ENCODE results near the gene TMC1.

TMC1 gene

DNA sequence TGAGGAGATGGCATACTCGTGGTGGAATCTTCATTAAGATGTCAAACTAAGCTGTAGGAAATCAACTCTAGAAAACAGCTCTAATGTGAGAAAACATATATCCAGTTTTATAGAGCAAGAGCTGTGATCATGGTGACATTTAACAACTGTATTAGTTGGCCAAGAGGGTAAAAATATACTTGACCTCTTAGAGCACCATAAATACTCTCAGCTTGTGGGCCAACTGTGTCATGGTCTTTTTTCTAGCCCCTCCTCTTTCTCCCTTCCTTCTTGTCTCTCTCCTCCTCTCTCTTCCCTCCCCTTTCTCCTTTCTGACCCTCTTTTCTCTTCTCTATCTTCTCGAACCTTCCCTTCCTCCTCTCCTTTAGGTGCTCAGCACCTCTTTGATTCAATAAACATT is 54.7 kb downstream of the TMC1 start:
- no peak overlapping the region for H3K4me3 ChIP-seq (ENCODE audit: low read depth, low read length)
- DNase-seq (ENCODE audit: low read depth): no peak
- TF ChIP-seq, protein P1, sequence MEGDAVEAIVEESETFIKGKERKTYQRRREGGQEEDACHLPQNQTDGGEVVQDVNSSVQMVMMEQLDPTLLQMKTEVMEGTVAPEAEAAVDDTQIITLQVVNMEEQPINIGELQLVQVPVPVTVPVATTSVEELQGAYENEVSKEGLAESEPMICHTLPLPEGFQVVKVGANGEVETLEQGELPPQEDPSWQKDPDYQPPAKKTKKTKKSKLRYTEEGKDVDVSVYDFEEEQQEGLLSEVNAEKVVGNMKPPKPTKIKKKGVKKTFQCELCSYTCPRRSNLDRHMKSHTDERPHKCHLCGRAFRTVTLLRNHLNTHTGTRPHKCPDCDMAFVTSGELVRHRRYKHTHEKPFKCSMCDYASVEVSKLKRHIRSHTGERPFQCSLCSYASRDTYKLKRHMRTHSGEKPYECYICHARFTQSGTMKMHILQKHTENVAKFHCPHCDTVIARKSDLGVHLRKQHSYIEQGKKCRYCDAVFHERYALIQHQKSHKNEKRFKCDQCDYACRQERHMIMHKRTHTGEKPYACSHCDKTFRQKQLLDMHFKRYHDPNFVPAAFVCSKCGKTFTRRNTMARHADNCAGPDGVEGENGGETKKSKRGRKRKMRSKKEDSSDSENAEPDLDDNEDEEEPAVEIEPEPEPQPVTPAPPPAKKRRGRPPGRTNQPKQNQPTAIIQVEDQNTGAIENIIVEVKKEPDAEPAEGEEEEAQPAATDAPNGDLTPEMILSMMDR (IDR thresholded peaks at IDR 0.05; ENCODE audit: low read depth, low read length): no peak
- TF ChIP-seq, protein P2, sequence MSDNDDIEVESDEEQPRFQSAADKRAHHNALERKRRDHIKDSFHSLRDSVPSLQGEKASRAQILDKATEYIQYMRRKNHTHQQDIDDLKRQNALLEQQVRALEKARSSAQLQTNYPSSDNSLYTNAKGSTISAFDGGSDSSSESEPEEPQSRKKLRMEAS (IDR thresholded peaks at IDR 0.05; ENCODE audit: low read depth, low read length): no peak
- TF ChIP-seq POLR2A (IDR thresholded peaks at IDR 0.05; ENCODE audit: extremely low read depth, insufficient read length) (no peak), MYC (IDR thresholded peaks at IDR 0.05; ENCODE audit: low read depth, low read length) (no peak)

DNA sequence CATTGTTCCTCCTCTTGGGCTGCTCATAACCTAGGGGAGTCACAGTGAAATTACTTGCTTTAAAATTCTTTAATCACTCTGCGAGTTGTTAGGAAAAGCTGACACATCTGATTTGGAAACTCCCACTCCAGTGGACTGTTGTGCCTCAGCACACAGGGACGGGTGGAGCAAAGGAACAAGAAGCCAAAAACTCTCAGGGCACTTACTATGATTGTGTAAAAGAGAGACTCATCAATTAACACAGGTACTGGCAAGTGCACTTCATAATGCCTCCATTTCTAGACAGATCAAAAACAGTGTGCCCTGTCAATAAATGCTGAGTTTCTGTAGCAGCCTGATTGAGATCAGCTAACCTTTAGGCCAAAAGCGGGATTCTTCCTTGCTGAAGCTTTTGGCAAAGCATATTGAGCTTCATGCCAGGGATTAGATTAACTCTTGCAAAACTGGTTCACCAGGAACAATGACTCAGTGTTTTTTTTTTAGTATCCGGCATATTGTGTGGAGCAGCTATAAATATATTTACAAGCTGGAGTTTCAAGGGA is 55.9 kb downstream of the TMC1 start:
- no peak overlapping the region for H3K4me3 ChIP-seq (ENCODE audit: low read depth, low read length)
- TF ChIP-seq POLR2A (IDR thresholded peaks at IDR 0.05; ENCODE audit: extremely low read depth, insufficient read length) (no peak), MYC (IDR thresholded peaks at IDR 0.05; ENCODE audit: low read depth, low read length) (no peak)
- TF ChIP-seq, protein P2 (IDR thresholded peaks at IDR 0.05; ENCODE audit: low read depth, low read length): no peak
- TF ChIP-seq, protein P1 (IDR thresholded peaks at IDR 0.05; ENCODE audit: low read depth, low read length): no peak
- peak; percentile 52 for DNase-seq (ENCODE audit: low read depth)

DNA sequence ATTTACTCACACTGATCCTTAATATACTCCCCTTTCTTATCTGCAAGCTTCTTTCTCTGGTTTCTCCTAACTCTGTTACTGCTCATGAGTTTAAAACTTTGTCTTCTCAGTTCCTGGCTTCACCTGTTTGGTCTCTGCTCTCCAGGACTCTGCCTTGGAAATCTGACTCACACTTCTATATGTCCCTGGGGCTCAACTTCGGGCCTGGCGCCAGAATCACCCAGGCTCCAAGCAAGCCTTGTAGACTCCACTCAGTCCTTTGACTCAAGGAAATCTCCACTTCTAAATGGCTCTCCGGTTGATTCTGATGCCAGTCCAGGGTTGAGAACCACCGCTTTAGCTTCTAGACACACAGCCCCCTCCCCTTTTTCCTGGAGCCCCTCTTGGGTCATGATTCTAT is 57.8 kb downstream of the TMC1 start:
- TF ChIP-seq, protein P2 (IDR thresholded peaks at IDR 0.05; ENCODE audit: low read depth, low read length): no peak
- TF ChIP-seq, protein P1 (IDR thresholded peaks at IDR 0.05; ENCODE audit: low read depth, low read length): no peak
- TF ChIP-seq POLR2A (IDR thresholded peaks at IDR 0.05; ENCODE audit: extremely low read depth, insufficient read length) (no peak), MYC (IDR thresholded peaks at IDR 0.05; ENCODE audit: low read depth, low read length) (no peak)
- H3K4me3 ChIP-seq (ENCODE audit: low read depth, low read length): no peak overlapping the region
- no peak for DNase-seq (ENCODE audit: low read depth)

DNA sequence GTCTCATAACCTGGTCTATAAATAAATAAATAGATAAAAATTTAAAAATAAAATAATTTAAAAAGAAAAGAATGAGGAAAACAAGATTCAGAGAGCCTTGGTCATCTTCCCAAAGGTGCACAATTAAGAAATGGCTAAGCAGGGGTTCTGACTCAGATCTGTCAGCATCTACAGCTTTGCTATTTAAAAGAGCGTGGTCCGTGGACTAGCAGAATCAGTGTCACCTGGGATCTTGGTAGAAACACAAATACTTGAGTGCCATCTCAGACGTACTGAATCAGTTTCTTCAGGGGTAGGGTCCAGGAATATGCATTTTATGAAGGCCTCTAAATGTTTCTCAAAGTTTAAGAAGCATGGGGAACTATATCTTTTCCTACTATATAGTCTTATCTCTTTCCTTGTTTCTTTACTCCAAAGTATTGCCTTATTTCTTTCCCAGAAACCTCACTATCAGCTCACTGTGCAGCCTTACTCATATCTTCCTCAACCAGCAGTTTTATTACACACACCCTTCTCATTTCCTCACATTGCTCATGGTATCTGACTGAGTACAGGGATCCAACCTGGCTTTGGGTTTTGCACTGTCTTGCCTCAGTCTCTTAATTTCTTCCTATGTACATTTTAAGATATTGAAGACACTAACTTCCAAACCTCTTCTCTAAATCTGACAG is 58.6 kb downstream of the TMC1 start:
- no peak overlapping the region for H3K4me3 ChIP-seq (ENCODE audit: low read depth, low read length)
- TF ChIP-seq, protein P2 (IDR thresholded peaks at IDR 0.05; ENCODE audit: low read depth, low read length): no peak
- TF ChIP-seq POLR2A (IDR thresholded peaks at IDR 0.05; ENCODE audit: extremely low read depth, insufficient read length): no peak
- TF ChIP-seq MYC (IDR thresholded peaks at IDR 0.05; ENCODE audit: low read depth, low read length): no peak
- TF ChIP-seq, protein P1 (IDR thresholded peaks at IDR 0.05; ENCODE audit: low read depth, low read length): no peak
- DNase-seq (ENCODE audit: low read depth): no peak

DNA sequence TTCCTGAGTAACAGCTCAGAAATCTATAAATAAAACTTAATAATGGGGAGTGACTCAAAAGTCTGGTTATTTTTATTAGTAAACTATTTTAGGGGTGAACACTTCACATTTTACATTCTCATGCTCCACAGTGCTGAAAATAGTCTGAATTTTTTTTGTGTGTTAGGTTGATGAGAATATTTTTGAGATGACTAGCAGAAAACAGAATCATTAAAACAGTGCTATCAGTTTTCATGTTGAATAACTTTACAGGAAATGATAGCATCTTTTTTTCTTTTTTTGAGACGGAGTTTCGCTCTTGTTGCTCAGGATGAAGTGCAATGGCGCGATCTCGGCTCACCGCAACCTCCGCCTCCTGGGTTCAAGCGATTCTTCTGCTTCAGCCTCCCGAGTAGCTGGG is 60.3 kb downstream of the TMC1 start:
- no peak for DNase-seq (ENCODE audit: low read depth)
- TF ChIP-seq, protein P1 (IDR thresholded peaks at IDR 0.05; ENCODE audit: low read depth, low read length): no peak
- TF ChIP-seq, protein P2 (IDR thresholded peaks at IDR 0.05; ENCODE audit: low read depth, low read length): no peak
- TF ChIP-seq POLR2A (IDR thresholded peaks at IDR 0.05; ENCODE audit: extremely low read depth, insufficient read length) (no peak), MYC (IDR thresholded peaks at IDR 0.05; ENCODE audit: low read depth, low read length) (no peak)
- no peak overlapping the region for H3K4me3 ChIP-seq (ENCODE audit: low read depth, low read length)

Measured in NB4 (cell line).